TTC549 (cell line): ENCODE measurements around the gene REPS2.

ENCODE experiments used
- FAIRE-seq: peaks from 2 replicates; lab custom pipeline; 2012; peaks lifted over from hg19 to GRCh38; lab: Jason Lieb, UNC

The REPS2 gene

DNA sequence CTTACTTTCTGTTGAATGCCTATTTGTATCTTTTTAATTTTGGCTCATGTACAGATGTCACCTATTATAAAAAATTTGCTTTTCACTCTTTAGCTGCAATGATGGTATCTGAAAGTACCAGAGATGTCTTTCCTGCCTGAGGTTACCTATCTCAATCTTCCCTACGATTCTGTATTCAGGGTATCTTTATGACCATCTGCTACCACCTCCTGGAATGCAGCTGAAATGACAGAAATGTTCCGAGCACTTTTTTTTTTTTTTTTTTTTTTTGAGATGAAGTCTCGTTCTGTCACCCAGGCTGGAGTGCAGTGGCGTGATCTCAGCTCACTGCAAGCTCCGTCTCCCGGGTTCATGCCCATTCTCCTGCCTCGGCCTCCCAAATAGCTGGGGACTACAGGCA lies 136.4 kb downstream of the REPS2 start:
- FAIRE-seq = no peak

DNA sequence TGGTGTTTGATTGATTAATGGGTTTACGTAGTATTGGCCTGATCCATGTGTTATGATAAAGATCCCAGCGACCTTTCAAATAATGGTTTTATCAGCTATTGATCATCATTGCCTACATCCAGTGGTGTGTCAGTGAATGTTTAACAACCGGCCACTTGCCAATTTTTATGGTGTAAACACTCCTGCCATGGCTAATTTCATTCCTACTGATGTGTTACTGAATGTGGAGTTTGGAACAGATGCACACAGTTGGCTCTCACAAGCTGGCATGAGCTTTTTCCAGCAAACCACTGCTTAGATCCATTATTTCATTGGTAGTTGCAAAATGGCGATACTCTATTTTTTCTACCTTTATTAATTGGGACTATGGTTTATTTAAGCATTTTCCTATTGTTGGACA lies 139.9 kb downstream of the REPS2 start:
- FAIRE-seq = no peak

DNA sequence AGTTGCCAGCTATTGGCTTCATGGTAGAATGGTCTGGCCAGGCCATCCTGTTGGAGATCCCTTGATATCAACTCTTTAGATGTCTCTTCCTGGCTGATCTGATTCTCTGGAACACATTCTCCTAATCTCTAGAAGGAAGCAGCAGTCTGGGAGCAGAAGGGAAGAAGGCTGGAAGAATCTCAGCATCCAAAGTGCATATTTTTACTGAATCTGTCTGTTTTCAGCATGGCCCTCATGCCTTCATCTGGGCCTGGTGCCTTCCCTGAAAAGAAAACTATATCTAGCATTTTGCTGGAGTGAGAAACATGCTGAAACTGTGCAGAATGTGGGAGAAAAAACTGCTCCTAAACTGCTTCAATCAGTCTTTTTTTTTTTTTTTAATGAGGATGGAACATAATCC lies 148.7 kb downstream of the REPS2 start:
- FAIRE-seq = no peak

DNA sequence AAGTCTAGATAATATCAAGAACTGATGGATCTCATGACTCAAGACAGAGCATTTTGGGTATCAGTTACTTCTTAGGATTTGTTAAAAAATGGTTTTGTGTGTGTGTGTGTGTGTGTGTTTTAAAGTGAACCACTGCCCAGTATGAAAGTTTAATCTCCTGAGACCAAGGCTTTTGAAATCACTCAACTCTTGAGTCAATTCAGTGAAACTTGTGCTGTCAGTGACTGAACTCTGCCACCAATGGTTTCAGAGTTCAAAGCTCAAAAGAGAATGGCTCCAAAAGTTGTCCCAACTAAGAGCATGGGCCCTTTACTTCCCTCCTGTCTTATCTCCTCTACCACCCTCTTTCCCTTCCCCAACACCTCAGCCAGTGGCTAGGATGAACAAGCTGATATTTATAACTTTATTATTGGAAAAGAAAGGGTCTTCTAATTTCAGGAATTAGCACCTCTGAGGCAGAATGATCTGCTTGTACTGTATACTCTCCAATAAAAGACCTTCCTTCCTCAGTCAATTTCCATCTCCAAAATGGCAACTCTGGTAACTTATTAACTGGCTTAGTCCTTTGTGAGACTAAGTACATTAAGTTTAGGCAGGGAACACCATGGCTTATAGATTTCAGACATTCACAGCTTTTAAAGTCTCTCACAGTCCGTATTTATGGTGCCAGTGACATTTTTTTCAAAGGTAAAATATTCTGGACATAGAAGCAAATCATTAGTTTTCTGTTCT lies 152.2 kb downstream of the REPS2 start:
- FAIRE-seq = no peak

DNA sequence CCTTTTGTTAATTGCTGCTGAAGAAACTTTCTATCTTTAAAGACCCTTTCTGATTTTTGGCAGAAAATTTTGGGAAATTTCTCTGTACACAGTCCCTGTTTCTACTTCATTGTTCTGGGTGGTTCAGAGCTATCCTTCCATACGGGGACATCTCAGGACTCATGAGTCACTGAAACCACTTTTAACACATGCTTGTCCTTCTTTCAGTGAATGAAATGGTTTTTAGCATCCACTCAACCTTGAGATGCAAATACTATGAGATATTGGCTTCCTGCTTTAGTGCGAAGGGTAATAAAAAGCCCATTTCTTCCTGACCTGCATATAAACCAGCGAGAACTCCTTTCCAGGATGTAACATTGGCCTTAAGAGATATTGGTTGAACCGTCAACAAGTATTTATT lies 158.0 kb downstream of the REPS2 start:
- FAIRE-seq = no peak

DNA sequence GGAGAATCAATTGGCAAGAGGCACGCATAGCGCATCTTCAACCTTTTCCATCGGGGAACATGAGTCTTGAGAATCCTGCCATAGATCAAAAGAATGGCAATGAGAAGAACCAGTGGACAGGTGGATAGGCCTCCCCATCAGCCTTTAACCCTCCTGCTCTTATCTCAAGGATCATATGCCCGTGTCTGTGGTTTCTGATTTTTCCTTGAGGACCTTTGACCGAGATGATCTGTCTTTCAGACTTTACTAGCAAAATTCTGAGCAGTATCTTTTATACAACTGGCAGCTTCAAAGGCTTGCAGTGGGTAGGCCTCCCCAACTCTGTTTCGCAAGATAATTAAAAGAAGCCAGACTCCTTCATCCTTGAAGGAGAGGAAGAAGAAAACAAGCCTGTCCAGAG lies 174.4 kb downstream of the REPS2 start:
- FAIRE-seq = no peak

DNA sequence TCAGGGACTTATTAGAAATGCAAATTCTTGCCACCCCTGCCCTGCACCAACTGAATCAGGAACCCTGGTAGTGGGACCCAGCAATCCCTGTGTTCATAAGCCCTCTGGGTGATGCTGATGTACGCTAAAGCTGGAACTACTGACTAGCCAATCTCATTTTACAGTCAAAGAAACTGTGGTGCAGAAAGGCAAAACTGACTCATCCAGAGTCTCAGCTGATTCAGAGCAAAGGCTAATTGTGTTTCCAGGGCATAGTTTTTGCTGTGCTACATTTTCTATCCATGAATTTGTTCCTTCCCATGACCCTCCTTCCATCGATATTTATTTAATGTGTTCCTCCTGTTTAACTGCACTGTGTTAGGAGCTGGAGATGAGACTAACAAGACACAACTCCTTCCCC lies 207.5 kb downstream of the REPS2 start:
- no peak for FAIRE-seq

DNA sequence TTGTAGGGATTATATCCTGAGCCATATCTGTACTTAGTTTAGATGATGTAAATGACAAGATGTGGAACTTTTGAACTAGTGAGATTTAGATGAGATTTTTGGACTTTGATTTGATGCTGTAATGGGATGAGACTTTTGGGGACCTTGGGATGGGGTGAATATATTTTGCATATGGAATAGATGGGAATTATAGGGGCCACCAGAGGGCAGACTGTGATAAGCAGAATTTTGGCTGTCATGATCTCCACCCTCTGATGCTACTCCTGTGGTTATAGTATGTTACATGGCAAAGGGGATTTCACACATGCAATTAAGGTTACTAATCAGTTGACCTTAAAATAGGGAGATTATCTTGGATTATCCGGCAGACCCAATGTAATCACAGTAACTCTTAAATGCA lies 214.5 kb downstream of the REPS2 start:
- FAIRE-seq = no peak

DNA sequence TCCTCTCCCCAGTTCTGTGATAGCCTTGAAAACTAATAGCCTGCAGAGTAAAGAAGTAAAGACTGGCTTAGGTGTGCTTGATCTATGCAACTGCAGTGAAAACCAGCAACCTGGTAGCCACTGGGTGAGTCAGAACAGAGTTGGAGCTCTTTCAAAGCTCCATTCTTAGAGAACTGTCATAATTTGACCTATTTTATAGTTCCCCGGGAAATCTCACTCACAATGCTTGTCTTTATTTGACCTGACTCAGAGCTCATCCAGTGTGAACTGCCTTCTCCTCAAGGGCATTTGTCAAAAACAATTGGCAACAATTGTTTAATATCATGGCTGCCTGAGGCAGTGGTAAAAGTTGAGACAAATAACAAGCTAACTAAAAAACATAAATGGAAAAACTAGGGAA lies 215.5 kb downstream of the REPS2 start:
- no peak for FAIRE-seq

DNA sequence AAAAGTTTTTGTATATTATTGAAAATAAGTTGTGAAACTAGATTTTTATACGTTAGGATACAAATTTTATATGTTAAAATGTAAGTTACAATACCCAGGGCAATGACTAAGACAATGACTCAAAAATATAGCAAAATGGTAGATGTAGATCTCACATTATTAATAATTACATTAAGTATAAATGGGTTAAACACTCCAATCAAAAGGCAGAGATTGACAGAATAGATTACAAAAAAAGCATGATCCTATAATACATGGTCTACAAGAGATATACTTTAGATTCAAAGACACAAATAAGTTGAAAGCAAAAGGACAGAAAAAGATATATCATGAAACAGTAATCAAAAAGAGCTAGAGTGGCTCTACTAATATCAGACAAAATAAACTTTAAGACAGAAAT lies 217.6 kb downstream of the REPS2 start:
- FAIRE-seq = no peak

DNA sequence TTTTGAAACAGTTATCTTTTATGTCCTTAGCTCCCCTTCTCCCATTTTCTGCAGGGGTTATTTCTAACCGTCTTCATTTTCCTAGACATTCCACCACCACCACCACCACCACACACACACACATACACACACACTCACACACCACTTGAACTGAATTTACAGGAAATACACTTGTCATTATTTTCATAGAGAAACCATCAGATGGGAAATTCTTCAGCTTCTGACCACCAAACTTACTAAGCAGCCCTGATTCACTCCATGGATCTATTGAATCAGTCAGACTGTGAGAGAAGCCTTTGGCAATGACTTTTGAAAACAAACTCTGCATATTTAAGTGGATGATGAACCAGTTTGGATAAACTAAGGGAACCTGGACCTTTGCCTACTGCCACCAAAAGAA lies 218.5 kb downstream of the REPS2 start:
- FAIRE-seq = no peak

DNA sequence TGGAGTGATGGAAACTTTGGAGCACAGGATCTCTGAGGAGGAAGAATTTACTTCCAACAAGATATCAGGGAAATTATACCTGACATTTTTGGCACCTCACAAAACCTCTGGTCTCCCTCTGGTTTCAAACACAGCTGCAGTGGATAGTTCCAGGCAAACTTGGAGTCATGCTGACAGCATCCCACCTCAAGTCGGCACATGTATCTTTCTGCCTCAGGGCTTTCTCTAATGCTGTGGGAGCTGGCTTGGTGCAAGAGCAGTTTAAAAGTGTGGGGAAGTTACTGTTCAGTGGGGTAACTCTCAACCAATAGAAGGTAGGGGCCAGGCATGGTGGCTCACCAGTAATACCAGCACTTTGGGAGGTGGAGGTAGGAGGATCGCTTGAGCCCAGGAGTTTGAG lies 221.5 kb downstream of the REPS2 start:
- no peak for FAIRE-seq

DNA sequence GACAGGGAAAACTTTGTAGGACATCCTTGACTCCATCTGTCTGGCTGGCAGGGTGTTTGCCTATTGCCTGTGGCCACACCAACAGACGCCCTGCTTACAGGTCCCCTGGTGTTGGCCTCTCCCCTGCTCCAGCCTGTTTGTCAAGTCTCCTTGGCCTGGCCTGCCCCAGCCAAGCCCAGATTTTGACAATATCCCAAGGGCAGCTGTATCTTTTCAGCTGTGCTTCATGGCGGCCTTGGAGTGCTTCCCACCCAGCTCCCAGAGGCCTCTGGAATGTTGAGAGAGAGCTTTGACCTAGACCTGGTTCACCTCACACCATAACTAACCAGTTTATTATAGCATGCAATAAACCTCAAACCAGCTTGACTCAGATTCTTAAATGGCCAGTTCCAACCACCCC lies 224.5 kb downstream of the REPS2 start:
- FAIRE-seq = no peak

DNA sequence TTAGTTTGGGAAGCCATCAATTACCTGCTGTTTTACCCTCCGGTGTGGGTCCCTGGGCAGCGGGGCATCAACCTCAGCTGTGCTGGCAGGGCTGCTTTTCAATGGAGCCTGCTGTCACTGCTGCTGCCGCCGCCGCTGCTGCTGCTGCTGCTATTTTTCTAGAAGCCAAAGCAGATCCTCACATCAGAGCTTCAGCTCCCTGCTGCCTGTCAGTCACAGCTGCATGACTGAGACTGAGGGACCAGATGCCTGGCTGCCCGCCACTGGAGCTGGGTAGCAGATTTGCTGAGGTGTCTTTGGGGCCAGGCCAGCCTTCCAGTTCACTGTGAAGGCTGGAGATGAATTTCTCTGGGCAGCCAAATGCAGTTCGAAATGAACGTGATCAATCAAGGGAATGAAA lies 228.2 kb downstream of the REPS2 start:
- no peak for FAIRE-seq

DNA sequence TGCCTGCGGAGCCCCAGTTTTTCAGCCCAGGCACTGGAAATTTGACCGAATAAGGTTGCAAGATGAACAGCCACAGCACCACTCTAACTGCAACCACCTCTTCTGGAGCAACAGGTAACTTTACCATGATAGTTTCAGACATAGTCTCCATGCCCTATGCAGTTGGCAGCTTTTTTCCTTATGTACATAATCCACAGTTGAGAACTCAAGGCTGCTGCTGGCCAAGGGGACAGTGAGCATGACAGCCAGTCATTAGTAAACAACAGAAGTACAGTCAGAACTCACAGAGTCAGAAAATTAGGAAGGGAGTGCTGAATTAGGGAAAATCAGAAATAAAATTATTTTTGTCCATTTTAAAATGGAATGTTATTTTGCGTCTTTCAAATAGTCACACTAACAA lies 235.9 kb downstream of the REPS2 start:
- no peak for FAIRE-seq

DNA sequence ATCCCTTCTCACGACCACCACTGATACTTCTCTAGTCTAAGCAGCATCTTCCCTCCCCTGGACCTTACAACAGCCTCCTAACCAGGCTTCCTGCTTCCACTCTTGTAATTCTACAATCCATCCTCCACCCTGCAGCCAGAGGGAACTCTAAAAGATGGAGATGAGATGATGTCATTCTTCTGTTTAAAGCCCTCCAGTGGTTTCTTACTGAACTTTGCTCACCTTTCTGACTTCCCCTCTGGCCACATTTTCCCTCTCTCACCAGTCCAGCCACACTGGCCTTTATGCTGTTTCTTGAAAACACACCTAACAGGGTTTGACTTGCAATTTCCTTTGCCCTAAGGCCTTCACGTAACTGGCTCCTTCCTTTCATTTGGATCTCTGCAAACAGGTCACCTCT lies 237.1 kb downstream of the REPS2 start:
- no peak for FAIRE-seq

DNA sequence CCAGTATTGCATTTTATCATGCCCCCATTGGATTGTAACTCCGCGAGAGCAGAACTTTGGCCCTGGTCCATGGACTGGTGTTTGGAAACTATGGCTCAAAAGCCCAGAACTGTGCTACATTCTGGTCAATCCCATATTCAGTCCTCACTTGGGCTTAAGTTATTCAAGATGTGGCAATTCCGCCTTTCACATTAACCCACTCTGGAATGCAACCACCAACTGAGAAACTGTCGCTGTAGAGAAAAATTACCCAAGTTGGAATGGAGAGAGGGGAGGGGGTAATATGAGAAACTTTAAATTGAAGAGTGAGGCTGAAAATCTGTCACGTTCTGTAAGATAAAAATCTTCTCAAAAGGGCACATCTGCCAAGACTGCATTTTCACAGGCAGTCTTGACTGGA lies 239.0 kb downstream of the REPS2 start:
- no peak for FAIRE-seq

DNA sequence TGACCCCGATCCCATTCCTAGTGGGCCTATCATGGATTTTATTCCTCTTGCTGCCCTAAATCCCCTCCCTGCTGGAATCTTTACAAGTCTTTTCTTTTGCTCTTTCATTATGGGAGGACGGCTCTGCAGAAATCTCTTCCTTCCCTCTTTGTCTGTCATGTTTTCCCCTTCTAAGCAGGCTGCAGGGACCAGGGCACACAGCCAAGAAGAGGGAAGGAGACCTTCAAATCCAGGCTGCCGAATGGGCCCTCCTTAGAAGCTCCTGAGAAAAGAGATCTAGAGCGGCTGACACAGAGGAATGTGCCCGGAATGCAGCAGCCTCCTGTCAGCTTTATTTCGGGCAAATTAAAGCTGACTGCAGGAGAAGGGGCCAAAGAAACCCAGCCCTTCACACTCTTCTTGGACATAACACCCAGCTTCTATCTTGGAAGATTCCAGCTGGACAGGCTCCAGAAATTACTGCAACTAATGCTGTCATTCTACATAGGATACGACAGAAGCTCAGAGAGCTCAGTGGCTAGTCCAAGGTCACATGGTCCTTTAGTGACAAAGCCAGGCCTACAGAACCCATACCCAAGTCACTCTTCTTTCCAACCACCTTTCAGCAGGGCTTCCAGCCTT lies 240.8 kb downstream of the REPS2 start:
- no peak for FAIRE-seq

DNA sequence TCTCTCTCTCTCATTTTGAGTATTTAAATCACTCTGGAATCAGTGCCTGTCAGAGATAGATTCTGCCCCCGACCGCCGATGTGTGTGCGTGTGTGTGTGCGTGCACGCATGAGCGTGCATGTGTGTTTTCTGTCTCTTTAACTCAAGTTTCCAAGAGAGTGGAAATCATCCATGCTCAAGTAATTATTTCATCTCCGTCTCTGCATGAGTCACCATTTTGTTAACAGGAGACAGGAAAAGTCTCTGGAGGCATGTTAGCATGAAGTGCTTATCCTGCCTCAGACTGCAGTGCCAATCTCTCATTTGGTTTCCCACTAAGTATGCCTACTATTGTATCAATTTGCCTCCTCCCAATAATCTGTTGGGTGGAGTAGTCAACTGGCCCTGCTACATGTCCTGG lies 245.6 kb downstream of the REPS2 start:
- FAIRE-seq = no peak
